Thoracic aorta (tissue), 2 donors: ENCODE measurements around the gene MID2. TPM values are rescaled to one million over a fixed set of nuclear protein-coding genes. Genes with fewer than 3 reads are reported as not detected.

Source experiments
- ATAC-seq: fragments of 150-250 bp; one replicate; pipeline ENCODE4 v1.8.0; 2017; ENCODE audit warnings: low read depth; ENCODE audit not compliant: insufficient number of reproducible peaks, low FRiP score
- DNase-seq: peaks from one replicate; pipeline ENCODE4 v3.0.0-alpha.2; 2020; ENCODE audit warnings: low spot score
- H3K27ac ChIP-seq, 2 donors: fragments of 200-600 bp; sonication (generic); 1 replicate in 1 of 2; 2 replicates in 1 of 2; pipeline ENCODE4 v1.5.1; 2016; ENCODE audit warnings: mild to moderate bottlenecking in 2 of 2, moderate library complexity in 2 of 2
- H3K27me3 ChIP-seq: fragments of 200-600 bp; sonication (generic); replicated peaks from 2 replicates; pipeline ENCODE4 v1.6.0; 2016; ENCODE audit warnings: mild to moderate bottlenecking; ENCODE audit not compliant: insufficient read depth
- H3K36me3 ChIP-seq: fragments of 200-600 bp; sonication (generic); one replicate; pipeline ENCODE4 v1.5.1; 2016
- H3K4me1 ChIP-seq, 2 donors: fragments of 200-600 bp; sonication (generic); 1 replicate in 1 of 2; 2 replicates in 1 of 2; pipeline versions ENCODE4 v1.5.1 to v1.6.0; 2016; ENCODE audit warnings: low read depth in 2 of 2, mild to moderate bottlenecking in 1 of 2; ENCODE audit not compliant: control insufficient read depth in 1 of 2
- H3K4me3 ChIP-seq: fragments of 200-600 bp; sonication (generic); 2 replicates; pipeline ENCODE4 v1.5.1; 2016; ENCODE audit warnings: mild to moderate bottlenecking
- H3K9me3 ChIP-seq: fragments of 200-600 bp; sonication (generic); 2 replicates; pipeline ENCODE4 v1.5.1; 2016
- total RNA-seq, 2 donors: library from RNA; depleted of rRNA; stranded (reverse); fragments of >200 nt; gene quantifications; one replicate each; pipeline versions ENCODE4 v1.1.0 to v1.2.3, GENCODE V29; 2016
- TF ChIP-seq, protein P1 (sequence below): fragments of 200-600 bp; sonication (generic); IDR thresholded peaks from one replicate; pipeline ENCODE4 v1.5.1; 2019; ENCODE audit warnings: antibody characterized with exemption

The MID2 gene
- total RNA-seq, 2 donors from 2014 or later: 24.7 to 34.1 TPM

DNA sequence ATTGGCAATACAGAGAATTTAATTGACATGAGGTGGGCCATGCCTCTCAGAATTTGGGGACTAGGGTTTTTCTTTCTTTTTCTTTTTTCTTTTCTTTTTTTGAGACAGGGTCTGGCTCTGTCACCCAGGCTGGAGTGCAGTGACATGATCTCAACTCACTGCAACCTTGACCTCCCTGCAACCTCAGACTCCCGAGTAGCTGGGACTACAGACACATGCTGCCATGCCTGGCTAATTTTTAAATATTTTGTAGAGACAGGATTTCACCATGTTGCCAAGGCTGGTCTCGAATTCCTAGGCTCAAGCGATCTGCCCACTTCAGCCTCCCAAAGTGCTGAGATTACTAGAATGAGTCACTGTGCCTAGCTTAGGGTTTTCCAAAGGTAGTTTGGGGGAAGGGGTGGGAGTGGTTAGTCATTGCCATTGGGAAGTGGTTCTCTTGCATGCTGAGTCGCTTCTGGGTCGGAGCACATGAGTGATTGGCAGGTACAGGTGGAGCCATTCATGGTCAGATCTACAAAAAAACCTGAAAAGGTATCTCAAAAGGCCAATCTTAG lies 54.5 kb downstream of the MID2 start:
- H3K27ac ChIP-seq: no peak overlapping the region
- no peaks in the 10 kb centered on the region for H3K36me3 ChIP-seq
- H3K9me3 ChIP-seq: no peaks in the 10 kb centered on the region
- ATAC-seq (no peak), DNase-seq (no peak)
- TF ChIP-seq, protein P1, sequence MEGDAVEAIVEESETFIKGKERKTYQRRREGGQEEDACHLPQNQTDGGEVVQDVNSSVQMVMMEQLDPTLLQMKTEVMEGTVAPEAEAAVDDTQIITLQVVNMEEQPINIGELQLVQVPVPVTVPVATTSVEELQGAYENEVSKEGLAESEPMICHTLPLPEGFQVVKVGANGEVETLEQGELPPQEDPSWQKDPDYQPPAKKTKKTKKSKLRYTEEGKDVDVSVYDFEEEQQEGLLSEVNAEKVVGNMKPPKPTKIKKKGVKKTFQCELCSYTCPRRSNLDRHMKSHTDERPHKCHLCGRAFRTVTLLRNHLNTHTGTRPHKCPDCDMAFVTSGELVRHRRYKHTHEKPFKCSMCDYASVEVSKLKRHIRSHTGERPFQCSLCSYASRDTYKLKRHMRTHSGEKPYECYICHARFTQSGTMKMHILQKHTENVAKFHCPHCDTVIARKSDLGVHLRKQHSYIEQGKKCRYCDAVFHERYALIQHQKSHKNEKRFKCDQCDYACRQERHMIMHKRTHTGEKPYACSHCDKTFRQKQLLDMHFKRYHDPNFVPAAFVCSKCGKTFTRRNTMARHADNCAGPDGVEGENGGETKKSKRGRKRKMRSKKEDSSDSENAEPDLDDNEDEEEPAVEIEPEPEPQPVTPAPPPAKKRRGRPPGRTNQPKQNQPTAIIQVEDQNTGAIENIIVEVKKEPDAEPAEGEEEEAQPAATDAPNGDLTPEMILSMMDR: no peak
- no peak overlapping the region for H3K4me3 ChIP-seq
- no peaks in the 10 kb centered on the region for H3K27me3 ChIP-seq
- no peaks in the 10 kb centered on the region for H3K4me1 ChIP-seq

- ATAC-seq (no peak), DNase-seq (no peak)
- H3K27me3 ChIP-seq: no peaks in the 10 kb centered on the region
- TF ChIP-seq, protein P1: peak; percentile 50
- no peak overlapping the region for H3K27ac ChIP-seq
- H3K4me1 ChIP-seq: no peaks in the 10 kb centered on the region
- no peaks in the 10 kb centered on the region for H3K36me3 ChIP-seq
- H3K4me3 ChIP-seq: no peak overlapping the region
- H3K9me3 ChIP-seq: no peaks in the 10 kb centered on the region
Measured at GRCh38 chrX:107894038-107894437, 68.4 kb downstream of the MID2 start.

DNA sequence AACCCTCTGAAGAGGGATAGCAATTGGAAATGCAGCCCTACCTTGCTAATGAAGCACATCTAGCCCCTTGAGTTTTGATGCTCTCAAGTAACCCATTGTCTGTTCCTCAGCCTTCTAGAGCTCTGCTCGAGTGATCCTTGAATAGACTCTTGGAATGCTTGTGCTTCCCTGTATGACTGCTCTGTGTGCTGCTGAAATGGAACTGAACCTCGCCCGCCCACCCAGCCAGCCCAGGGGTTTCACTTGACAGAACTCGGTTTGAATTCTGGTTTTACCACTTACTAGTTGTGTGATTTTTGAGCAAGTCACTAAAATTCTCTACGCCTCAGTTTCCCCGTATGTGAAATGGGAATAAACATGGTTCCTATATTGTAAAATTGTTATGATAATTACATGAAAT lies 77.1 kb downstream of the MID2 start:
- H3K27ac ChIP-seq: no peak overlapping the region
- no peaks in the 10 kb centered on the region for H3K27me3 ChIP-seq
- no peaks in the 10 kb centered on the region for H3K9me3 ChIP-seq
- no peak overlapping the region for H3K4me3 ChIP-seq
- ATAC-seq: no peak
- H3K4me1 ChIP-seq: no peaks in the 10 kb centered on the region
- DNase-seq: no peak
- no peaks in the 10 kb centered on the region for H3K36me3 ChIP-seq
- TF ChIP-seq, protein P1: no peak

GRCh38 chrX:107905366-107905765 lies 79.7 kb downstream of the MID2 start:
- no peak for ATAC-seq
- H3K27me3 ChIP-seq: no peaks in the 10 kb centered on the region

GRCh38 chrX:107924136-107924746 lies 98.6 kb downstream of the MID2 start:
- no peaks in the 10 kb centered on the region for H3K36me3 ChIP-seq
- H3K27me3 ChIP-seq: no peaks in the 10 kb centered on the region
- no peak for DNase-seq
- no peaks in the 10 kb centered on the region for H3K4me1 ChIP-seq
- TF ChIP-seq, protein P1: no peak
- no peaks in the 10 kb centered on the region for H3K9me3 ChIP-seq
- no peak for ATAC-seq
- no peak overlapping the region for H3K27ac ChIP-seq
- H3K4me3 ChIP-seq: no peak overlapping the region

More at GRCh38 chrX:107905366-107905765, 79.7 kb downstream of the MID2 start:
- no peak for DNase-seq
- Histone ChIP-seq H3K4me3 (no peak overlapping the region), H3K9me3 (no peaks in the 10 kb centered on the region), H3K4me1 (no peaks in the 10 kb centered on the region), H3K36me3 (no peaks in the 10 kb centered on the region), H3K27ac (no peak overlapping the region)
- TF ChIP-seq, protein P1: no peak
